ENCODE data around the gene VTA1. TPM values are rescaled to one million over a fixed set of nuclear protein-coding genes. Genes with fewer than 3 reads are reported as not detected.
"Not testable (repeated sequence)": the region's sequence is repeated elsewhere in the genome, so short reads cannot be mapped to it uniquely, and the experiment has no call there.

The VTA1 gene
- total RNA-seq, 1 experiment from 2014 or later, result 90.8 TPM

DNA sequence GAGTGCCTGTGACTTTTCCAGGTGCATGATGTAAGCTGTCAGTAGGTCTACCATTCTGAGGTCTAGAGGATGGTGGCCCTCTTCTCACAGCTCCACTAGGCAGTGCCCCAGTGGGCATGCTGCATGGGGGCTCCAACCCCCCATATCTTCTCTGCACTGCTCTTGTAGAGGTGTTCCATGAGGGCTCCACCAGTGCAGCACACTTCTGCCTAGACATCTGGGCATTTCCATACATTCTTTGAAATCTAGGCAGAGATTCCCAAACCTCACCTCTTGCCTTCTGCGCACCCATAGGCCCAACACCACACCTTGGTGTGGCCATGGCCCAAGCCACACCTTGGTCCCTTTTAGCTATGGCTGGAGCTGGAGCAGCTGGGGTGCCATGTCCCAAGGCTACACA, 66.3 kb downstream of the VTA1 start:
- Histone ChIP-seq H3K79me2 (ENCODE audit: low read length) (peaks cover 4% of the 10 kb centered on the region; the same call in 1 of the 2 replicates), H3K36me3 (ENCODE audit: insufficient read depth, low read length) (peaks cover 38% of the 10 kb centered on the region), H3K27me3 (ENCODE audit: low read length) (no peaks in the 10 kb centered on the region), H3K9ac (ENCODE audit: low read length) (no peak overlapping the region), H4K20me1 (ENCODE audit: insufficient read depth, low read depth, low read length) (no peaks in the 10 kb centered on the region), H3K9me3 (ENCODE audit: low read length) (no peaks in the 10 kb centered on the region; the same call in 1 of the 2 replicates), H3K9me2 (replicated peaks; ENCODE audit: insufficient read depth, low read length) (no peaks in the 10 kb centered on the region), H3K4me2 (ENCODE audit: low read depth, low read length, poor library complexity, severe bottlenecking) (no peak overlapping the region), H3K27ac (ENCODE audit: low read length) (no peak overlapping the region), H2AFZ (ENCODE audit: low read length) (no peak overlapping the region), H3K4me1 (ENCODE audit: low read length) (no peaks in the 10 kb centered on the region), H3K4me3 (ENCODE audit: low read length) (no peak overlapping the region)
- no peak for DNase-seq

GRCh38 chr6:142218446-142218845, 71.4 kb downstream of the VTA1 start:
- Histone ChIP-seq H3K79me2 (ENCODE audit: low read length) (no peaks in the 10 kb centered on the region), H3K4me2 (ENCODE audit: low read depth, low read length, poor library complexity, severe bottlenecking) (no peak overlapping the region), H3K9me2 (replicated peaks; ENCODE audit: insufficient read depth, low read length) (no peaks in the 10 kb centered on the region), H3K27me3 (ENCODE audit: low read length) (no peaks in the 10 kb centered on the region), H3K9ac (ENCODE audit: low read length) (no peak overlapping the region), H3K27ac (ENCODE audit: low read length) (0 out of 2 replicates have a peak overlapping the region, but pooled peaks have one; percentile 5), H3K36me3 (ENCODE audit: insufficient read depth, low read length) (peaks cover 13% of the 10 kb centered on the region), H2AFZ (ENCODE audit: low read length) (no peak overlapping the region), H3K9me3 (ENCODE audit: low read length) (no peaks in the 10 kb centered on the region), H3K4me3 (ENCODE audit: low read length) (no peak overlapping the region), H4K20me1 (ENCODE audit: insufficient read depth, low read depth, low read length) (peaks cover 3% of the 10 kb centered on the region; the same call in 1 of the 2 replicates), H3K4me1 (ENCODE audit: low read length) (no peaks in the 10 kb centered on the region)
- DNase-seq, result no peak

- no peak for DNase-seq
- Histone ChIP-seq H3K36me3 (ENCODE audit: insufficient read depth, low read length) (peaks cover 13% of the 10 kb centered on the region; the same call in 1 of the 2 replicates), H3K27ac (ENCODE audit: low read length) (no peak overlapping the region), H3K9ac (ENCODE audit: low read length) (no peak overlapping the region), H3K9me2 (replicated peaks; ENCODE audit: insufficient read depth, low read length) (no peaks in the 10 kb centered on the region), H3K4me2 (ENCODE audit: low read depth, low read length, poor library complexity, severe bottlenecking) (no peak overlapping the region), H3K4me1 (ENCODE audit: low read length) (no peaks in the 10 kb centered on the region), H3K9me3 (ENCODE audit: low read length) (no peaks in the 10 kb centered on the region), H4K20me1 (ENCODE audit: insufficient read depth, low read depth, low read length) (peaks cover 3% of the 10 kb centered on the region; the same call in 1 of the 2 replicates), H3K4me3 (ENCODE audit: low read length) (no peak overlapping the region), H3K79me2 (ENCODE audit: low read length) (no peaks in the 10 kb centered on the region), H3K27me3 (ENCODE audit: low read length) (no peaks in the 10 kb centered on the region), H2AFZ (ENCODE audit: low read length) (no peak overlapping the region)
Observed at GRCh38 chr6:142222022-142222421, 75.0 kb downstream of the VTA1 start.

GRCh38 chr6:142223938-142224337, 76.9 kb downstream of the VTA1 start:
- Histone ChIP-seq H3K9me3 (ENCODE audit: low read length) (no peaks in the 10 kb centered on the region), H3K4me1 (ENCODE audit: low read length) (no peaks in the 10 kb centered on the region), H3K4me2 (ENCODE audit: low read depth, low read length, poor library complexity, severe bottlenecking) (no peak overlapping the region), H3K79me2 (ENCODE audit: low read length) (no peaks in the 10 kb centered on the region), H4K20me1 (ENCODE audit: insufficient read depth, low read depth, low read length) (peaks cover 3% of the 10 kb centered on the region; the same call in 1 of the 2 replicates), H3K9me2 (replicated peaks; ENCODE audit: insufficient read depth, low read length) (no peaks in the 10 kb centered on the region), H2AFZ (ENCODE audit: low read length) (no peak overlapping the region), H3K36me3 (ENCODE audit: insufficient read depth, low read length) (peaks cover 5% of the 10 kb centered on the region; the same call in 1 of the 2 replicates), H3K9ac (ENCODE audit: low read length) (no peak overlapping the region), H3K4me3 (ENCODE audit: low read length) (no peak overlapping the region), H3K27ac (ENCODE audit: low read length) (no peak overlapping the region), H3K27me3 (ENCODE audit: low read length) (no peaks in the 10 kb centered on the region)
- DNase-seq, result no peak

DNA sequence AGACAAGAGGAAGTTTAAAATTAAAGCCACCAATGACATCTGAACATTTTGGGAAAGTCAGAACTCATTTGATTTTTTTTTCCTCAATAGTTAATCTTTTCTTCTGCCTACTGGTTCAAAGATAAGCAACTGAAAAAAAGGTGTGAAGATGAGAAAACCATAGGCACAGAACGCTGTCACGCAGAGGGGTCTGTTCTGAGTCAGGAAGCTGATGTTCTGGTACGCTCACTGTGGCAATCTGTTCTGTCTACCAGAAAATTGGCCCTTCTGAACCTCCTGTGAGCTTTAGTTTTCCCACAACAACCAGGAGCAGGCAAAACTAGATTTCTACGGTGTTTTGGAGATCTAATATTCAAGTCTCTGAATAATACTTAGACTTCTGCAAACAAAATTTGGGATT, 78.1 kb downstream of the VTA1 start:
- Histone ChIP-seq H3K79me2 (ENCODE audit: low read length) (no peaks in the 10 kb centered on the region), H3K4me3 (ENCODE audit: low read length) (no peak overlapping the region), H3K27me3 (ENCODE audit: low read length) (no peaks in the 10 kb centered on the region), H3K4me2 (ENCODE audit: low read depth, low read length, poor library complexity, severe bottlenecking) (no peak overlapping the region), H3K9me2 (replicated peaks; ENCODE audit: insufficient read depth, low read length) (no peaks in the 10 kb centered on the region), H3K27ac (ENCODE audit: low read length) (no peak overlapping the region), H4K20me1 (ENCODE audit: insufficient read depth, low read depth, low read length) (peaks cover 3% of the 10 kb centered on the region; the same call in 1 of the 2 replicates), H3K4me1 (ENCODE audit: low read length) (no peaks in the 10 kb centered on the region), H3K36me3 (ENCODE audit: insufficient read depth, low read length) (no peaks in the 10 kb centered on the region), H2AFZ (ENCODE audit: low read length) (no peak overlapping the region), H3K9ac (ENCODE audit: low read length) (no peak overlapping the region), H3K9me3 (ENCODE audit: low read length) (no peaks in the 10 kb centered on the region)
- DNase-seq, result no peak

GRCh38 chr6:142225552-142225951, 78.5 kb downstream of the VTA1 start:
- Histone ChIP-seq H3K9me3 (ENCODE audit: low read length) (no peaks in the 10 kb centered on the region), H2AFZ (ENCODE audit: low read length) (no peak overlapping the region), H3K79me2 (ENCODE audit: low read length) (no peaks in the 10 kb centered on the region), H3K36me3 (ENCODE audit: insufficient read depth, low read length) (no peaks in the 10 kb centered on the region), H3K4me1 (ENCODE audit: low read length) (no peaks in the 10 kb centered on the region), H3K27me3 (ENCODE audit: low read length) (no peaks in the 10 kb centered on the region), H3K9me2 (replicated peaks; ENCODE audit: insufficient read depth, low read length) (no peaks in the 10 kb centered on the region), H3K9ac (ENCODE audit: low read length) (no peak overlapping the region), H4K20me1 (ENCODE audit: insufficient read depth, low read depth, low read length) (peaks cover 3% of the 10 kb centered on the region; the same call in 1 of the 2 replicates), H3K4me3 (ENCODE audit: low read length) (no peak overlapping the region), H3K27ac (ENCODE audit: low read length) (no peak overlapping the region), H3K4me2 (ENCODE audit: low read depth, low read length, poor library complexity, severe bottlenecking) (no peak overlapping the region)
- DNase-seq, result no peak

GRCh38 chr6:142226731-142227130, 79.7 kb downstream of the VTA1 start:
- no peaks in the 10 kb centered on the region for H4K20me1 ChIP-seq (ENCODE audit: insufficient read depth, low read depth, low read length)
- no peak overlapping the region for H3K4me3 ChIP-seq (ENCODE audit: low read length)
- H3K9ac ChIP-seq (ENCODE audit: low read length), result no peak overlapping the region

GRCh38 chr6:142229518-142230270, 82.6 kb downstream of the VTA1 start:
- H3K4me3 ChIP-seq (ENCODE audit: low read length); H3K4me1 ChIP-seq (ENCODE audit: low read length); H3K9me3 ChIP-seq (ENCODE audit: low read length); H3K4me2 ChIP-seq (ENCODE audit: low read depth, low read length, poor library complexity, severe bottlenecking); H3K36me3 ChIP-seq (ENCODE audit: insufficient read depth, low read length); H3K9me2 ChIP-seq (replicated peaks; ENCODE audit: insufficient read depth, low read length); DNase-seq; H3K27me3 ChIP-seq (ENCODE audit: low read length); H3K79me2 ChIP-seq (ENCODE audit: low read length); H3K9ac ChIP-seq (ENCODE audit: low read length); H3K27ac ChIP-seq (ENCODE audit: low read length); H4K20me1 ChIP-seq (ENCODE audit: insufficient read depth, low read depth, low read length); H2AFZ ChIP-seq (ENCODE audit: low read length): not testable (repeated sequence)

More at GRCh38 chr6:142226731-142227130, 79.7 kb downstream of the VTA1 start:
- Histone ChIP-seq H3K36me3 (ENCODE audit: insufficient read depth, low read length) (no peaks in the 10 kb centered on the region), H2AFZ (ENCODE audit: low read length) (no peak overlapping the region), H3K9me2 (replicated peaks; ENCODE audit: insufficient read depth, low read length) (no peaks in the 10 kb centered on the region), H3K4me1 (ENCODE audit: low read length) (no peaks in the 10 kb centered on the region), H3K27ac (ENCODE audit: low read length) (no peak overlapping the region), H3K9me3 (ENCODE audit: low read length) (no peaks in the 10 kb centered on the region), H3K79me2 (ENCODE audit: low read length) (no peaks in the 10 kb centered on the region), H3K4me2 (ENCODE audit: low read depth, low read length, poor library complexity, severe bottlenecking) (no peak overlapping the region), H3K27me3 (ENCODE audit: low read length) (no peaks in the 10 kb centered on the region)
- no peak for DNase-seq
